ENCODE data around the gene CFAP57. TPM values are rescaled to one million over a fixed set of nuclear protein-coding genes. Genes with fewer than 3 reads are reported as not detected.

The CFAP57 gene
- polyA plus RNA-seq, 5 donors, result 1.7 to 5.9 (median 4.3) TPM

DNA sequence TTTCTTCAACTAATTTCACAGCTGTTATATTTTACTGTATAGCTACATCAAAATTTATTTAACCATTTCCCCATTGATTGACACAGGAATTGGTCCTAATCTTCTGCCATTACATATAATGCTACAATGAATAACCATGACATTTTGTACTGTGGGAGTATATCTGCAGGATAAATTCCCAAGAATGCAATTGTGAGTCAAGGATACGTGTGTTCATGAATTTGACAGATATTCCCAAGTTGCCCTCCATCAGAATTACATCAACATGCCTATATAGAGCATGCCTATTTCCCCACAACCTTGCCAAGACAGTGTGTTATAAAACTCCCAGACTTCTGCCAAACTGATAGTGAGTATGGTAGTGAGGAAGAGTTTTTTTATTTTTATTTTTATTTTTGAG is 125.9 kb downstream of the CFAP57 start:
- DNase-seq, result no peak

DNA sequence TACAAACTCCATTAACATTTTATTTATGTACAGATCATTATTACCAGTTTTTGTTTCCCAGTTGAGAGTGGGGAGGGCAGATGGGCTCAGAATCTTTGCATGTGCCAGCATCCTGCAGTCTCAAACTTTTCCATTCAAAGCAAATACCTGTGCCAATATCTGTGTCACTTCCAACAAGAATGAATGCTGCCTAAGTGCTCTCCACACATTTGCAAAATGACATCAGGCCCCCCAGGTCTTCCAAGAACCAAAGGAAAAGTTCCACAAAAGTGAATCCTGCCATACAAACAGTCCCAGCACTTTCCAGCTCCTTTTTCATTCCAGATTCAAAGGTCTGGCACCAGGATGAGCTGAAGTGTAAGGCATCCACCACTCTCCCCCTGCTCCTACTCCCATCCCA is 127.0 kb downstream of the CFAP57 start:
- no peak for DNase-seq

DNA sequence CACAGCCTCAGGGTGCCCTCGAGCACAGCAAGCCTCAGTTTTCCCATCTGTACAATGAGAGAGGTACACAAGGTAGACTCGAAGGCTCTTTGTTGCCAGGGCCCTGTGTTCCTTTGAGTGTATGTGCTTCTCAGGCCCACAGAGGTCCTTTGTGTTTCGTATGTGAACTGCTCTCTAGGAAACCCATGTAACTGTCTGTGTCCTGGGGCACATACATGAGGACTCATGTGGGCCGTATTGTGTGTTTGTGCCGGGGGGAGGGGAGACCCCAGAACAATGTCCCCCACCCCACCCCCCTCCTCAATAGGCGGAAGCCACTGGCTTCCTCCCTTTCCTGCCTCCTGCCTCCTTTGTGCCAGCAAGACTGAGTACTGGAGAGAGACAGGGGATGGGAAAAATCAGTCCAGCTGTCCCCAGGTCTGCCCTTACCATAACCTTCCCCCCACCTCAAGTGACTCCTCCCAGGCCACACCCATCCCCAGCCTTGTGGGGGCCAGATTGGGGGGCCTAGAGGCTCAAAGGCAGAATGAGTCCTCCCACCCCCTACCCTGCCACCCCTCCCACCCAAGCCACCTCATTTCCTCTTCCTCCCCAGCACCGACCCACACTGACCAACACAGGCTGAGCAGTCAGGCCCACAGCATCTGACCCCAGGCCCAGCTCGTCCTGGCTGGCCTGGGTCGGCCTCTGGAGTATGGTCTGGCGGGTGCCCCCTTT is 128.4 kb downstream of the CFAP57 start, which contains the start of gene TIE1:
Gene TIE1 (plus strand): TSS at position 605 of the 717 bp plus-strand sequence. CDS start 90 bp downstream, at position 695.
- no peak for DNase-seq

DNA sequence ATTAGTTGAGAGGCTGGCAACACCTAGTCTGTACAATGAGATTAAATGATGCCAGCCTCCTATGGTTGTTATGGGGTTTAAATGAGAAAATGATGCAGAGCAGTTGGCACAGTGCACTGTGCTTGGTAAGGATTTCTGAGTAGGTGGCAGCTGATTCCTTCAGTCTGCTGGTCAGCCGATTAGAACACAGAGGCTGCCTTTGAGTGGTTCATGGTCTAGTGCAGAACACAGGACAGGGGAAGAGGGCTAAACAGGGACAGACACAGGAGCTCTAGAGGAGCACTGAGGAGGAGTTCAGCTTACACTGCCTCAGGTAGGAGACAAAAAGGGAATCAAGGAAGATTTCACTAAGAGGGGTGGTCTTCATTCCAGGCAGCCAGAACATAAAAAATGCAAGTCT is 130.1 kb downstream of the CFAP57 start:
- DNase-seq, result peak; percentile 42 to 54

DNA sequence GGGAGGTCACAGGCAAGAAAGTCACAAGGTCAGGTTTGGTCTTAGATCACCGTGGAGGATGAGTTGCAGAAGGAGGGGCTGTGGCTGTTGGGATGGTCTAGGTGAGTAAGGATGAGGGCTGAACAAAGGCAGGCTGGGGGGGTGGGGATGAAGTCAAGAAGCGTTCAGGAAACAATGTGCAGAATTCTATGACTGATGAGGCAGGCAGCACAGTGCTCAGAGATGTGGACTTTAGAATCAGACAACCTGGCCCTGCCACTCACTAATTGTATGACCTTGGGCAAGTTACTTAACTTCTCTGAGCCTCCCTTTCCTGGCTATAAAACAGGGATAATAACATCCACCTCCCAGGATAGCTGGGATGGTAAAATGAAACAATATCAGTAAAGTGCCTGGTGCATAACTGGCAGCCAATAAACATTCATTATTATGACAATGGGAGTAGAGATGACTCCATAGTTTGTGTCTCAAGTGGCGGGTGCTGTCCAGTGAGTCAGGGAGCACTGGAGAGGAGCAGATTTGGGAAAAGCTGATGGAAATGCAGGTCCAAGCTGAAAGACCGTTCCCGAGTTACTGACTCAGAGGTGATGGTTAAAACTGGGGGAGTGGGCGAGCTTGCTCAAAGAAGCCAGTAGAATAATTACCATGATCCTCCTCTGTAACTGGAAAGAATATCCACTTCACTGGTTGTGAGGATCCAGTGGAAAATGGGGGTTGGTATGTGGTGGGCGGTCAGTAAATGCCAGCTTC is 130.8 kb downstream of the CFAP57 start:
- no peak for DNase-seq

DNA sequence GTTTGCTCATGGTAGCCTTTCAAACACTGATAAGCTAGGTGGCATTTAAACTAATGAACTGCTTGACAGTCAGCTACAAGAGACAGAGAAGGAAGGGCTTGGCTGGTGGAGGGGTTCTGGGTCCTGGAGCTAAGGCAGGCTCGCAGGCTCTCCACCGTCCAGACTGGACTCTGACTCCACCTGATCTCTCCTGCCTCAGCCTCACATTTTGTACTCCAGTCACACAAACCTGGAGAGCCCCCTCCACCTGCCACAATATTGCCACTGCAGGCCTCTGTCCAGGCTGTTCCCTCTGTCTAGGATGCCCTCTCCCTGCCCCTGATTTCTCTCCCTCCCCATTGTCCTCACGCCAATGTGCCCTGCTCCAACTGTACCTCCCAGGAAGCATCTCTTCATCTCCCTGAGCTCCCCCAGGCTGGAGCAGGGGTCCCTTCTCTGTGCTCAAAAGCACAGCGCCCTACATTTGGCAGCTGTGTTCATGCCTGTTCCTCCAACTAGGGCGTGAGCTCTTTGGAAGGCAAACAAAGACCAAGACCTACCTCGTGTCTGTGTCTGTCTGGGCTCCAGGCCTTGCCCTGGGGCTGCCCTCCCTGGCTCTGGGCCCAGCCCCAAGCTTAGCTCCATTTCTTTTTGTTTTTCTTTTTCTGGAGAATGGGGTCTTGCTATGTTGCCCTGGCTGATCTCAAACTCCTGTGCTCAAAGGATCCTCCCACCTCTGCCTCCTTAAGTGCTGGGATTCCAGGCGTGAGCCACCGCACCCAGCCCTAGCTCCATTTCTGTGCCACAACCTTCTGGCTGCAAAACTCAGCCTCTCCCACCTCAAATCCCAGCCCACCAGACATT is 131.6 kb downstream of the CFAP57 start:
- DNase-seq, result no peak

Other genes starting within 250 kb of the CFAP57 start
- gene SLC2A1, start 213.5 kb upstream of the CFAP57 start, polyA plus RNA-seq (ENCODE audit: insufficient read depth in 1 of 5, insufficient read length in 5 of 5, low replicate concordance in 1 of 5), result 100 to 1,000 TPM in 1 of 5 donors, 10 to 100 TPM in 4; 39.3 to 105 (median 64.2) TPM
- gene EBNA1BP2, start within 50 bp of the CFAP57 start, polyA plus RNA-seq (ENCODE audit: insufficient read depth in 1 of 5, insufficient read length in 5 of 5, low replicate concordance in 1 of 5), result 10 to 100 TPM; 42.0 to 54.9 (median 54.2) TPM
- gene TMEM125, start 97.7 kb downstream of the CFAP57 start, polyA plus RNA-seq (ENCODE audit: insufficient read depth in 1 of 5, insufficient read length in 5 of 5, low replicate concordance in 1 of 5), result 10 to 100 TPM; 35.9 to 52.2 (median 47.4) TPM
- gene C1orf210, start 113.3 kb downstream of the CFAP57 start, polyA plus RNA-seq (ENCODE audit: insufficient read depth in 1 of 5, insufficient read length in 5 of 5, low replicate concordance in 1 of 5), result 10 to 100 TPM in 2 of 5 donors, 1 to 10 TPM in 3; 9.4 to 11.3 (median 9.9) TPM
- gene TIE1, start 128.7 kb downstream of the CFAP57 start, polyA plus RNA-seq (ENCODE audit: insufficient read depth in 1 of 5, insufficient read length in 5 of 5, low replicate concordance in 1 of 5), result 10 to 100 TPM; 74.8 to 99.7 (median 89.7) TPM
- gene MPL, start 165.5 kb downstream of the CFAP57 start, polyA plus RNA-seq (ENCODE audit: insufficient read depth in 1 of 5, insufficient read length in 5 of 5, low replicate concordance in 1 of 5), result 1 to 10 TPM in 2 of 5 donors, under 1 TPM in 3; 0.86 to 1.7 (median 0.99) TPM
- 10 to 100 TPM; 30.4 to 57.8 (median 36.9) TPM for gene CDC20, start 186.7 kb downstream of the CFAP57 start, polyA plus RNA-seq (ENCODE audit: insufficient read depth in 1 of 5, insufficient read length in 5 of 5, low replicate concordance in 1 of 5)
- 10 to 100 TPM; 74.6 to 88.6 (median 77.1) TPM for gene ELOVL1, start 195.7 kb downstream of the CFAP57 start, polyA plus RNA-seq (ENCODE audit: insufficient read depth in 1 of 5, insufficient read length in 5 of 5, low replicate concordance in 1 of 5)
- 10 to 100 TPM; 36.1 to 39.9 (median 38.7) TPM for gene MED8, start 217.5 kb downstream of the CFAP57 start, polyA plus RNA-seq (ENCODE audit: insufficient read depth in 1 of 5, insufficient read length in 5 of 5, low replicate concordance in 1 of 5)
- 10 to 100 TPM; 22.5 to 31.0 (median 26.4) TPM for gene SZT2, start 217.6 kb downstream of the CFAP57 start, polyA plus RNA-seq (ENCODE audit: insufficient read depth in 1 of 5, insufficient read length in 5 of 5, low replicate concordance in 1 of 5)